Astrocyte of the cerebellum (primary cell): ENCODE data around the gene FAM234B.

Experiments
- DNase-seq: peaks from one replicate; pipeline ENCODE4 v3.0.0-alpha.2; 2011; ENCODE audit warnings: low read depth
- H3K4me3 ChIP-seq: 2 replicates; pipeline ENCODE4 v1.5.1; 2011; ENCODE audit warnings: mild to moderate bottlenecking, low read depth, low read length, moderate library complexity
- CTCF ChIP-seq: IDR thresholded peaks from 2 replicates; pipeline ENCODE4 v1.5.1; 2012; ENCODE audit warnings: low read length, low read depth, moderate library complexity, mild to moderate bottlenecking; ENCODE audit errors: missing control alignments
- in situ Hi-C: cut with HindIII; loops from 2 replicates; pipeline ENCODE4 v1.10.0; 2017; ENCODE audit warnings: low sequenced_read_pairs

The FAM234B gene

GRCh38 chr12:13116259-13116658 is 72.1 kb downstream of the FAM234B start:
- H3K4me3 ChIP-seq: no peak overlapping the region
- TF ChIP-seq CTCF: no peak
- DNase-seq: no peak
- in situ Hi-C loops: no loop called here

- DNase-seq: no peak
- in situ Hi-C loops: no loop called here
- H3K4me3 ChIP-seq: no peak overlapping the region
- TF ChIP-seq CTCF: no peak
These were observed 72.8 kb downstream of the FAM234B start for GRCh38 chr12:13117029-13117428.

- DNase-seq: no peak
- no peak overlapping the region for H3K4me3 ChIP-seq
- in situ Hi-C loops: no loop called here
- TF ChIP-seq CTCF: no peak
These were observed 75.6 kb downstream of the FAM234B start for GRCh38 chr12:13119826-13120225.

GRCh38 chr12:13120413-13120812 is 76.2 kb downstream of the FAM234B start:
- H3K4me3 ChIP-seq: no peak overlapping the region
- in situ Hi-C loops: no loop called here
- DNase-seq: no peak
- no peak for TF ChIP-seq CTCF

DNA sequence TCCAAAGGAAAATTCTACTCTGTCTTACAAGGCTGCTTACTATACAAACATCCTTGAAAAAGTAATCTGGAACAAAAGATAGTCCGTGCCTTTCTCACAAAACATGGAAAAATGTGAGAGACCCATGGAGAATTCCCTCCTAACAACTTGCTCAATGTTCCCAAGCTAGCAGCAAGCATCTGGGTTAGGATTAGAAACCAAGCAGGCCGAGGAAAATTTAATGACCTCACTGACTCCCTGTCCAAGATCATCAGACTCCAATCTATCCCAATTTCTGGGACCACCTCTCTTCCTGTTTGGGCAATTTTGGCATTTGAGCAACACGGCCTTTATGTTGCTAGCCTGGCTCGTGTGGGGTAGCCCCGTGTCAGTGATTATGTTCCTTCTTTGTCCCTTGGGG is 77.4 kb downstream of the FAM234B start:
- in situ Hi-C loops: no loop called here
- H3K4me3 ChIP-seq: no peak overlapping the region
- no peak for TF ChIP-seq CTCF
- DNase-seq: no peak

GRCh38 chr12:13124656-13125505 is 80.7 kb downstream of the FAM234B start:
- in situ Hi-C loops: no loop called here
- H3K4me3 ChIP-seq: no peak overlapping the region
- no peak for TF ChIP-seq CTCF
- DNase-seq: no peak
